ENCODE data around the gene ADAMTS8. TPM values are rescaled to one million over a fixed set of nuclear protein-coding genes. Genes with fewer than 3 reads are reported as not detected.
"Not testable (repeated sequence)": the region's sequence is repeated elsewhere in the genome, so short reads cannot be mapped to it uniquely, and the experiment has no call there.

The ADAMTS8 gene
- total RNA-seq, 1 donor from 2014 or later: not detected

DNA sequence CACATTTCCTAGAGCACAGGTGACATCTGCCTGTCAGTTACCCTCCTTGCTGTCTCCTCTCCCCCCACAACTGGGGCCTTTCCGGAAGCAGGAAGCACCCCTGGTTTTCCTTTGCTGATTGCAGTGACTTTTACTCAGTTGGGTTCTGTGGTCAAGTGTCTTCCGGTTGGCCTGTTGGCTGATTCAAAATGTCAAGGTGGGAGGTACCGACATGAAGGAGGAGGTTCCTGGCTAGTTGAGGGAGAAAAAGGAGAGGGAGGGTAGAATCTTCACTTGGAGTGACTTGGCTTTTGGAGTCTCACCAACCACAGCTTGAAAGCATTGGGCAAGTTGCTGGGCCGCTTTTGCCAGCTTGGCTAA, 10.7 kb upstream of the ADAMTS8 start:
- Mint-ChIP-seq H3K36me3 (ENCODE audit: low read depth) (no peaks in the 10 kb centered on the region), H3K27me3 (peaks cover 13% of the 10 kb centered on the region), H3K27ac (peak overlapping the region; percentile 25), H3K4me1 (peaks cover 22% of the 10 kb centered on the region), H3K4me3 (peak overlapping the region; percentile 43), H3K9me3 (peaks cover 5% of the 10 kb centered on the region)
- DNase-seq: peak; percentile 79
- intact Hi-C loops (cut with micrococcal nuclease): loop anchor here (5.0 kb wide), 1 partner anchor 193 kb away; no protein-coding TSS in a partner anchor

DNA sequence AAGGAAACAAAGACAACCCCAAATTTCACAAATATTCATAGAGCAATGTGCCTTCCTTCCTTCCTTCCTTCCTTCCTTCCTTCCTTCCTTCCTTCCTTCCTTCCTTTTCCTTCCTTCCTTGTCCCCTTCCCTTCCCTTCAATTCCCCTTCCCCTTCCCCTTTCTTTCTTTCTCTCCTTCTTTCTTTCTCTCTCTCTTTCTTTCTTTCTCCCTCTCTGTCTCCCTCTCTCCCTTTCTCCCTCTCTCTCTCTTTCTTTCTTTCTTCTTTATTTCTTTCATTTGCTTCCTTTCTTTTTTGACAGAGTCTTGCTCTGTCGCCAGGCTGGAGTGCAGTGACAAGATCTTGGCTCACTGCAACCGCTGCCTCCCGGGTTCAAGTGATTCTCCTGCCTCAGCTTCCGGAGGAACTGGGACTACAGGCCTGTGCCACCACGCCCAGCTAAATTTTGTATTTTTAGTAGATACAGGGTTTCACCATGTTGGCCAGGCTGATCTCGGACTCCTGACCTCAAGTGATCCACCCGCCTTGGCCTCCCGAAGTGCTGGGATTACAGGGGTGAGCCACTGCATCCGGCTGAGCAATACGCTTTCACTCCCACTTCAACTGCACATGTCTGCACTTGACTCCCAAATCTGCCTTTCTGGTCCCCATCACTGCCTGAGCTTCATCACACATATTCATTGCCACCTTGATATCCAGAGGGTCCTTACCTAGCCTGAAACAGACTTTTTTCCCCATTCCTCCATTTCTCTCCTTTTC, 10.2 kb upstream of the ADAMTS8 start:
- not testable (repeated sequence) for H3K9me3 Mint-ChIP-seq; DNase-seq; H3K36me3 Mint-ChIP-seq (ENCODE audit: low read depth)
- Mint-ChIP-seq H3K4me1 (peaks cover 22% of the 10 kb centered on the region), H3K4me3 (peak overlapping the region; percentile 43), H3K27ac (peak overlapping the region; percentile 25), H3K27me3 (peaks cover 13% of the 10 kb centered on the region)
- intact Hi-C loops (cut with micrococcal nuclease): loop anchor here (5.0 kb wide), 1 partner anchor 194 kb away; no protein-coding TSS in a partner anchor

DNA sequence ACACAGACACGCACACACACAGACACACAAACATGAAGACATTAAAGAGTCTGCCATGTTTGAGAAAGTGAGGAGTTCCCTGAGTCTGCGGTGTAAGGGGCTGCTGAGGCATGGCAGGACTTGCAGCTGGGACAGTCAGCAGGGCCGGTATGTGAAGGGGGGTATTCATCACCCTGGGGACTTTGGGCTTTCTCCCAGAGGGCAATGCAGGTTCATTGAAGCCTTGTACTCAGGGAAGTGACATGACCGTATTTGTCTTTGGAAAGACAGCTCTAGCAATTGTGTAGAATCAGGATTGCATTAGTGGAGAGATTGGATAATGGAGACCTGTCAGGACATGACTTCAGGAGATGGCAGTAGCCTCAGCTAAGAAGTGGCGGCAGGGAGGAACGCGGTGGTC, 9.4 kb upstream of the ADAMTS8 start:
- H3K27ac Mint-ChIP-seq: no peak overlapping the region
- intact Hi-C loops (cut with micrococcal nuclease): loop anchor here (5.0 kb wide), 1 partner anchor 194 kb away; no protein-coding TSS in a partner anchor
- peaks cover 15% of the 10 kb centered on the region for H3K27me3 Mint-ChIP-seq
- DNase-seq: no peak
- H3K4me3 Mint-ChIP-seq: no peak overlapping the region
- H3K4me1 Mint-ChIP-seq: peaks cover 22% of the 10 kb centered on the region
- H3K36me3 Mint-ChIP-seq (ENCODE audit: low read depth): no peaks in the 10 kb centered on the region
- H3K9me3 Mint-ChIP-seq: peaks cover 5% of the 10 kb centered on the region

DNA sequence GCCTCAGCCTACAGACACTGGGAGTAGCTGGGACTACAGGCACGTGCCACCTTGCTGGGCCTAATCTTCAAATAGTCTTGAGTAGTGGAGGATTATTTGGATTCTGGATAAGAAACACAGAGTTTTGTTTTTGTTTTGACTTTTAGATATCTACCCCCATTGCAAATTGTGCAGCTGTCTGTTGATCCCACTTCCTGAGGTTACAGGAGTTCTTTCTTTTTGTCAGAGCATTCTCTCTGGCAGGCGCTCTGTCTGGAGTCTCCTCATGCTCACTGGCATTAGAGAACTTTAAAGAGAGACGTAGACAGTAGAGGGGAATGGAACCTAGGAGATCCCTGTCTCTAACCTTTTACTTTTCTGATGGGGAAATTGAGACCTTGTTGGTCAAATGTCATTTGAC, 7.8 kb upstream of the ADAMTS8 start:
- peaks cover 14% of the 10 kb centered on the region for H3K27me3 Mint-ChIP-seq
- peaks cover 20% of the 10 kb centered on the region for H3K4me1 Mint-ChIP-seq
- H3K27ac Mint-ChIP-seq: no peak overlapping the region
- H3K9me3 Mint-ChIP-seq: no peaks in the 10 kb centered on the region
- DNase-seq: no peak
- intact Hi-C loops (cut with micrococcal nuclease): loop anchor here (5.0 kb wide), 1 partner anchor 196 kb away; no protein-coding TSS in a partner anchor
- H3K36me3 Mint-ChIP-seq (ENCODE audit: low read depth): no peaks in the 10 kb centered on the region
- no peak overlapping the region for H3K4me3 Mint-ChIP-seq

DNA sequence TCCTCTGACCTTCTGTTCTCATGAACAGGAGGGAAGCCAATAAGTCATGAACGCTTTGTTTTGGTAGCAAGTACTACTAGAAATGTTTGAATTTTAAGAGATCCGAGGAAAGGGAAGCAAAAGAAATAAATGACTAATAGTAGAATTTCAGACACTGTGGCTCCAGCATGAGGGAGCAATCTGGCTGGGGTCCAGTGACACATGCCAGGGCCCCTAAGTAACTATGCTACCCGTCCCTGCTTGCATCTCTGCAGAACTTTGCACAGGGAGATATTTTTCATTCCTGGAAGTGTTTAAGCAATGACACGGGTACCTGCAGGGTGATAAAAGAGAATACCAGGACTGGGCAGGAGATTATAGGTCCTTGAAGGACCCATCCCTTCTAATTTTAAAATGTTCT, 7.3 kb upstream of the ADAMTS8 start:
- Mint-ChIP-seq H3K4me3 (no peak overlapping the region), H3K27ac (no peak overlapping the region), H3K9me3 (no peaks in the 10 kb centered on the region), H3K27me3 (peaks cover 17% of the 10 kb centered on the region), H3K4me1 (peaks cover 20% of the 10 kb centered on the region), H3K36me3 (ENCODE audit: low read depth) (no peaks in the 10 kb centered on the region)
- DNase-seq: no peak
- intact Hi-C loops (cut with micrococcal nuclease): loop anchor here (2.0 to 5.0 kb wide), 2 partner anchors 13 to 197 kb away; partner anchors contain the start of gene ADAMTS15

DNA sequence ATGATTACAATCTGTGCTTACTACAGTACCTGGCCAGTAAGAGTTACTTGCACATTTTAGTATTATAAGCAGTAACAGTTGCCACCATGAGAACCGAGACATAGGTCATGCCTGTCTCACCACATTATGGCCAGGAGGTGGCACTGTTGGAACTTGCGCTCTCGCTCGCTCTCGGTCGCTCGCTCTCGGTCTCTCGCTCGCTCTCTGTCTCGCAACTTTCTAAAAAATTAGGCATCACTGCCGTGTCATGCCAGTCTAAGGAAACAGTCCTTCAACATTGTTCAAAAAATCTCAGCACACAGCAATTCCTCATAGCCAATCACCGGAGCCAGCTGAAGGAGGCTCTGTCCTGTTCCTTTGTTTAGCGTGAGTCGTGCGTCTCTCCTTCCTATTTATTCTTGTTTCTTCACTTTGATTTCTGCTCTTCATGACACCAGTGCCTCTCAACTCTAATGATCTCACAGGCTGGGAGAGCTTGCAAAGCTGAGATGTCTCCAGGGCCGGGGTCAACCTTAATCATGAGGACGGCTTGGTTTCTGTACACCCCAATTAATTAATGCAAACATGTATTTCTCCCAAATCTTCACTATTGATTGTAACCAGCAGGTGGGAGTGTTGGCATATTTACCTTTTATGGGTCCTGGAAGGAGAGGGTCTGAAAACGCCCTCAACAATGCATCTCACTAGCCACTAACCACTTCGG, 6.3 kb upstream of the ADAMTS8 start:
- Mint-ChIP-seq H3K4me3 (no peak overlapping the region), H3K9me3 (no peaks in the 10 kb centered on the region), H3K36me3 (ENCODE audit: low read depth) (no peaks in the 10 kb centered on the region), H3K4me1 (peaks cover 17% of the 10 kb centered on the region), H3K27ac (no peak overlapping the region), H3K27me3 (peaks cover 26% of the 10 kb centered on the region)
- DNase-seq: peak; percentile 91
- intact Hi-C loops (cut with micrococcal nuclease): loop anchor here (1.0 to 5.0 kb wide), 3 partner anchors 14 to 428 kb away; partner anchors contain the start of gene ADAMTS15

DNA sequence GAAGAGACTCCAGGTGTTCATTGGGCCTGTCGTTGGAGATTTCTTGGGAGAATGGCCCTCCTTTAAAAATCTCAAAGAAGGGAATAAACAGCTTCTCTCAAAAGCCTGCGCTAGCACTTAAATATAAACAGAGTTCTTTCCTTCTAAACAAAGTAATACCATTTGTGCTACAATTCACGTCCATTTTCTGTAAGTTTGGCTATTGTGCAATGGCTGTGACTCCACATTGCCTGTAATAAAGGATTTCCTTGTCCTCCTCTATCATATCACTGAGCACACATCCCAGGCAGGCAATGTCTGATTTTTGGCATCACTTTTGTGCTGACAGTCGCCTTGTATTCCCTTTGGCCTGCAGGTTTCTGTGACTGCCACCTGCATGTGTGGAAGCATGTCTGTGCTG, 4.9 kb upstream of the ADAMTS8 start:
- H3K4me3 Mint-ChIP-seq: no peak overlapping the region
- H3K9me3 Mint-ChIP-seq: no peaks in the 10 kb centered on the region

DNA sequence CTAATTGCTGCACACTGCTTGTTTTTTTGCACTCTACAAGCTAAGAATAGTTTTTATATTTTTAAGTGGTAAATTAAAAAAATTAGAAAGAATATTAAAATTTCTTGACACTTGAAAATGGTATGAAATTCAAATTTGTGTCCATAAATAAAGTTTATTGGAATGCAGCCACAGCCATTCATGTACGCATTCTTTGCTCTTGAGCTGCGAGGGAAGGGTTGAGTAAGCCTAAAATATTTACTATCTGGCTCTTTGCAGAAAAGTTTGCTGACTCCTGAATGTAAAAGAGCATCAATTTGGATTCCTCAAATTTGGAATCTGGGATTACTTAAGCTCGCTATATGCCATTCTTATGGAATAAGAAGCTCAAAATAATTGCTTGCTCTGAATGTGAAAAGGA, 3.4 kb upstream of the ADAMTS8 start:
- intact Hi-C loops (cut with micrococcal nuclease): loop anchor here (1.0 kb wide), 2 partner anchors 218 to 462 kb away; no protein-coding TSS in a partner anchor
- Mint-ChIP-seq H3K27me3 (peaks cover 43% of the 10 kb centered on the region), H3K4me1 (peaks cover 6% of the 10 kb centered on the region), H3K27ac (no peak overlapping the region), H3K9me3 (no peaks in the 10 kb centered on the region), H3K4me3 (no peak overlapping the region), H3K36me3 (ENCODE audit: low read depth) (no peaks in the 10 kb centered on the region)
- DNase-seq: no peak

More for the DNA sequence above, 4.9 kb upstream of the ADAMTS8 start:
- H3K27ac Mint-ChIP-seq: no peak overlapping the region
- no peak for DNase-seq
- H3K27me3 Mint-ChIP-seq: peaks cover 39% of the 10 kb centered on the region
- H3K36me3 Mint-ChIP-seq (ENCODE audit: low read depth): no peaks in the 10 kb centered on the region
- intact Hi-C loops (cut with micrococcal nuclease): no loop called here
- H3K4me1 Mint-ChIP-seq: peaks cover 10% of the 10 kb centered on the region

DNA sequence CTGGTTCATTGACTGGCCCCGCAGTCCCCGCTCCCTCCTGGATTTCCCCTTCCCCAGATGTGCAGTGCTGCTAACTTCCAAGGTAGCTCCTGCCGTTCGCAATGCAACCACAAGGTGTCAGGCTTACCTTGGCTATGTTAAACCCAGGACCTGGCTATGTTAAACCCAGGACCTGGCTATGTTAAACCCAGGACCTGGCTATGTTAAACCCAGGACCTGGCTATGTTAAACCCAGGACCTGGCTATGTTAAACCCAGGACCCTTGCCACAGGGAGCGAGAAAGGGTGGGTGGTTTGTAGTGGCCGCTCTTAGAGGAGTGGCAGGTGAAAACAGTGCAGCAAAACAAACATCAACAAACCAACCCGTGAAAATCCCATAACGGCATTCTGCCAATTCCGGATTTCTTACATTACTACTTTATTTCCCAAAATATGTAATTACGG, 2.9 kb upstream of the ADAMTS8 start:
- Mint-ChIP-seq H3K9me3 (no peaks in the 10 kb centered on the region), H3K27me3 (peaks cover 46% of the 10 kb centered on the region), H3K4me1 (peaks cover 5% of the 10 kb centered on the region), H3K36me3 (ENCODE audit: low read depth) (no peaks in the 10 kb centered on the region), H3K4me3 (no peak overlapping the region), H3K27ac (no peak overlapping the region)
- intact Hi-C loops (cut with micrococcal nuclease): loop anchor here (1.0 kb wide), 2 partner anchors 218 to 463 kb away; no protein-coding TSS in a partner anchor
- DNase-seq: peak; percentile 92

DNA sequence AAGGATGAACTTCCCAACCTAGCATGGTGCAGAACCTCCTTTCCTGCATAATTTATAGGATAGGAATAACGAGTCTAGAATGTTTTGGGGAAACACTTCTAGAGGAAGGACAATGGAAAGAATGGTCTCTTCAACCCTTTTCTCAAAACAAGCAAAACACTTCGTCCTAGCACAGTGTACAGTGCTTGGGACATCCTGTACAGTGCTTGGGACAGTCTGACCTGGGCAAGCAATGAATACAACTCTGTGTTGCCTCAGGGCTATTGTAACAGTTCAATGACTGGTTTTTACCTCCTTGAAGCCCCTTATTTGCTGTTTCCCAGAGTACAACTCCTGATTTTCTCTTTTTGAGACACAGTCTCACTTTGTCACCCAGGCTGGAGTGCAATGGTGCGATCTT, 1.6 kb upstream of the ADAMTS8 start:
- intact Hi-C loops (cut with micrococcal nuclease): no loop called here
- Mint-ChIP-seq H3K9me3 (no peaks in the 10 kb centered on the region), H3K4me3 (no peak overlapping the region), H3K27me3 (peaks cover 54% of the 10 kb centered on the region), H3K36me3 (ENCODE audit: low read depth) (no peaks in the 10 kb centered on the region), H3K27ac (no peak overlapping the region), H3K4me1 (peaks cover 5% of the 10 kb centered on the region)
- DNase-seq: no peak

DNA sequence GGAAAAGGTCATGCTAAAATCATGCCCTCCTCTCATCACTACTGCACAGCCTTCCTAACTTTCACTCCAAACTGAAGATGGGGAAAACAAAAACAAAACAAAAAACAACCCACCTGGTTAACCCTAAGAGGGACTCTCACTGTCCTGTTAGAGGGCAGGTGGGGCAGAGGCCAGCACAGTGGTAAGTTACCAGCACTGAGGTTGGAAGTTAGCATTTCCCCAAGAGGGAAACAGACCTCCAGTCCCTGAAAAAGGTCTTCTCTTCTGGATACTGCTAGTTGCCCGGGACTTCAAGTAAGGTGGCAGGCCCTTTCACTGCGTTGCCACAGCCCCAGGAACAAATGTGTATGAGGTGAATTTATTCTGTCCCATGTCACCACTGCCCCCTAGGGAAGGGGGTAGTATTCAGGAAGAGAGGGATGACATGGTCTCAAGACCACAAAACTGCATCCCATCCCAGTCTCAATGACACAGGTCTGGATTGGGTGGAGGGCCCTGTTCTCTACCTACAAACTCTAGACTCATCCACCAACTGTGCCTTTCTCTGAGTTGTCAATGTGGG, 792 bp upstream of the ADAMTS8 start:
- no peaks in the 10 kb centered on the region for H3K9me3 Mint-ChIP-seq
- peaks cover 5% of the 10 kb centered on the region for H3K4me1 Mint-ChIP-seq
- H3K27ac Mint-ChIP-seq: peak overlapping the region; percentile 20
- peaks cover 62% of the 10 kb centered on the region for H3K27me3 Mint-ChIP-seq
- no peaks in the 10 kb centered on the region for H3K36me3 Mint-ChIP-seq (ENCODE audit: low read depth)
- H3K4me3 Mint-ChIP-seq: peak overlapping the region; percentile 70
- intact Hi-C loops (cut with micrococcal nuclease): no loop called here
- no peak for DNase-seq

DNA sequence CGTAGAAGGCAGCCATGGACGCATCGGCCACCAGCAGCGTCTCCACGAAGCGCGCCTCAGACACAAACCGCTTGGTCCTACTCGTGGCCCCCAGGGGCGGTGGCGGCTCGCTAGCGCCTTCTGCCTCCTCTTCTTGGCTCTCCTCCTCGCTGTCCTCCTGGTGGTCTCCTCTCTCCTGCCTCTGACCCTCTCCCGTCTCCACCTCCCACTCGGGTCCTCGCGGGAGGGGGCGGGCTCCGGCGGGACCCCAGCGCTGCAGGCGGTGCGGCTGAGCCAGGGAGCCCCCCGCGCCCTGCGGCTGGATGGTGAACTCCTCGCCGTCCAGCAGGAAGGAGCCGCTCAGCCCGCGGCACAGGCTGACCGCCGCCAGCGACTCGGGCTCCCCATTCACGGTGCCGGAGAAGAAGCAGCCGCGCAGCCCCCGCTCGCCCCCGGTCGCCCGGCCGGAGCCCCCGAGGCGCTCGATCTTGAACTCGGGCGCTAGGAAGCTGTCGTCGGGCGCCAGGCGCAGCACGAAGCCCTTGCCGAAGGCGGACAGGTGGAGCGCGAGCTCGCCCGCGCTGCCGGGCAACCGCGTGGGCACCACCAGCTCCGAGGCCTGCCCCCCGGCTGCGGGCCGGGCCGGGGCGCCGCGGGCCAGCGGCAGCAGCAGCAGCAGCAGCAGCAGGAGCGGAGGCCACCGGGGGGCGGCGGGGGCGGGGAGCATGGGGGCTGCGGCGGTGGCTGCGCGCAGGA, 661 bp downstream of the ADAMTS8 start:
- Mint-ChIP-seq H3K4me3 (no peak overlapping the region), H3K27me3 (peaks cover 62% of the 10 kb centered on the region), H3K9me3 (no peaks in the 10 kb centered on the region), H3K4me1 (peaks cover 5% of the 10 kb centered on the region), H3K36me3 (ENCODE audit: low read depth) (no peaks in the 10 kb centered on the region), H3K27ac (no peak overlapping the region)
- DNase-seq: no peak
- intact Hi-C loops (cut with micrococcal nuclease): no loop called here

DNA sequence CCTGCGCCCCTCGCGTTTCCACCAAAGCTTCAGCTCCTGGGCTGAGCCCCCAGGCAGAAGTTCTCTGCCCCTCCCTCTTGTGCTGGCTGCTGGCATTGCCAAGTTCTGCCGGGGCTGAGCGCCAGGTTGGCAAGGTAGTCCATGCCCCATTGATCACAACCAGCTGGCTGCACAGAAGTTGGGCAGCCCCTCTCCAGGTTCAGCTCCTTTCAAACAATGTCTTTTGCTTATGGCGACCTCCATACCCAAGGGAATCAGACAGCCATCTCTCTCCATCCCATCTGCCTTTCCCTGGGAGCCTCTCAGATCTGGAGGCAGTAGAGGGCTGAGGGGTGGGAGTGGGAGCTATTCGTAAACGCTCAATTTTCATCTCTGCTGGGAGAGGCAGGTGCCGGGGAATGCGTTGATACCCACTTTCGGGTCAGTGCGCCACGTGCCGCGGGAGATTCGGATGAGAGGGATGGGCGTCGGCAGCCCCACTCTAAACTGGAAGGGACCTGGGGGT, 1.5 kb downstream of the ADAMTS8 start:
- H3K9me3 Mint-ChIP-seq: no peaks in the 10 kb centered on the region
- no peak for DNase-seq
- no peaks in the 10 kb centered on the region for H3K36me3 Mint-ChIP-seq (ENCODE audit: low read depth)
- H3K4me1 Mint-ChIP-seq: peaks cover 5% of the 10 kb centered on the region
- intact Hi-C loops (cut with micrococcal nuclease): no loop called here
- peak overlapping the region; percentile 11 for H3K4me3 Mint-ChIP-seq
- peaks cover 60% of the 10 kb centered on the region for H3K27me3 Mint-ChIP-seq
- no peak overlapping the region for H3K27ac Mint-ChIP-seq
